SK-N-SH (cell line): ENCODE data around the gene GMPR. TPM values are rescaled to one million over a fixed set of nuclear protein-coding genes. Genes with fewer than 3 reads are reported as not detected.

Source experiments
- CTCF ChIA-PET: fragments of 300-600, 350-600 bp; formaldehyde crosslinking; extraction: SDS; loops from one replicate; lab custom pipeline; 2021; lab: Yijun Ruan, JAX
- POLR2A ChIA-PET: fragments of 350-600 bp; sonication (Branson Sonifier 250); formaldehyde crosslinking; extraction: SDS; loops from one replicate; lab custom pipeline; 2020; ENCODE audit warnings: antibody characterized with exemption, inconsistent platforms; lab: Yijun Ruan, JAX
- DNase-seq: peaks from one replicate; pipeline ENCODE4 v3.0.0; 2012
- H2AFZ ChIP-seq: fragments of 200-600 bp; sonication (generic); 2 replicates; pipeline ENCODE4 v1.8.1; 2016; ENCODE audit warnings: antibody characterized with exemption, mild to moderate bottlenecking, low read depth
- H3F3A ChIP-seq: fragments of 200-600 bp; sonication (generic); replicated peaks from 2 replicates; pipeline ENCODE3; 2016; ENCODE audit warnings: antibody characterized with exemption, mild to moderate bottlenecking; ENCODE audit not compliant: insufficient read depth
- H3K27ac ChIP-seq, 2 experiments: fragments of 200-500 bp in 1 of 2; fragments of 200-600 bp in 1 of 2; sonication (Bioruptor generic) in 1 of 2; sonication (generic), shearing (Covaris generic) in 1 of 2; 2 replicates each; pipeline versions ENCODE4 v1.5.1 to v1.6.1; 2014 to 2016; ENCODE audit warnings: low read depth in 2 of 2, inconsistent platforms in 1 of 2, low read length in 1 of 2, mild to moderate bottlenecking in 1 of 2, mixed read lengths in 1 of 2
- H3K27me3 ChIP-seq: fragments of 200-600 bp; sonication (generic), shearing (Covaris generic); 2 replicates; pipeline ENCODE4 v1.6.1; 2016; ENCODE audit warnings: mixed run types; ENCODE audit not compliant: insufficient read depth
- H3K36me3 ChIP-seq, 2 experiments: fragments of 200-500 bp in 1 of 2; fragments of 200-600 bp in 1 of 2; sonication (Bioruptor generic) in 1 of 2; sonication (generic) in 1 of 2; replicated peaks in 1 of 2; 2 replicates each; pipeline versions ENCODE3 to v1.5.1; 2014 to 2016; ENCODE audit warnings: low read length in 1 of 2, mild to moderate bottlenecking in 1 of 2; ENCODE audit not compliant: insufficient read depth in 2 of 2, control insufficient read depth in 1 of 2
- H3K4me1 ChIP-seq, 2 experiments: fragments of 200-500 bp in 1 of 2; fragments of 200-600 bp in 1 of 2; sonication (Bioruptor generic) in 1 of 2; sonication (generic), shearing (Covaris generic) in 1 of 2; 2 replicates each; pipeline versions ENCODE4 v1.5.1 to v1.6.1; 2014 to 2016; ENCODE audit warnings: low read depth in 1 of 2, low read length in 1 of 2, mixed run types in 1 of 2; ENCODE audit not compliant: insufficient read depth in 2 of 2, control insufficient read depth in 1 of 2
- H3K4me2 ChIP-seq: fragments of 200-600 bp; sonication (generic), shearing (Covaris generic); 2 replicates; pipeline ENCODE4 v1.6.1; 2017; ENCODE audit warnings: mixed run types
- H3K4me3 ChIP-seq, 2 experiments: fragments of 200-500 bp in 1 of 2; fragments of 200-600 bp in 1 of 2; sonication (Bioruptor generic) in 1 of 2; sonication (generic), shearing (Covaris generic) in 1 of 2; 2 replicates each; pipeline versions ENCODE4 v1.5.1 to v1.8.1; 2014 to 2016; ENCODE audit warnings: low read depth in 2 of 2, inconsistent platforms in 1 of 2, low read length in 1 of 2, mild to moderate bottlenecking in 1 of 2, mixed read lengths in 1 of 2, moderate library complexity in 1 of 2
- H3K79me2 ChIP-seq: fragments of 200-600 bp; sonication (generic); 2 replicates; pipeline ENCODE4 v1.8.1; 2017; ENCODE audit warnings: mild to moderate bottlenecking; ENCODE audit not compliant: insufficient read depth
- H3K9ac ChIP-seq: fragments of 200-600 bp; sonication (generic); 2 replicates; pipeline ENCODE4 v1.6.1; 2017; ENCODE audit warnings: mixed run types
- H3K9me2 ChIP-seq: fragments of 200-600 bp; sonication (generic); 2 replicates; pipeline ENCODE4 v1.6.1; 2017; ENCODE audit warnings: mixed run types
- H3K9me3 ChIP-seq: fragments of 200-600 bp; sonication (generic); 2 replicates; pipeline ENCODE4 v1.6.1; 2017; ENCODE audit warnings: mixed run types, mild to moderate bottlenecking, moderate library complexity
- H4K20me1 ChIP-seq: fragments of 200-600 bp; sonication (generic); 2 replicates; pipeline ENCODE4 v1.6.1; 2017; ENCODE audit warnings: mild to moderate bottlenecking, mixed run types; ENCODE audit not compliant: insufficient read depth
- CHD2 ChIP-seq: fragments of 150-350 bp; IDR thresholded peaks from 2 replicates; pipeline ENCODE4 v1.6.1; 2018; ENCODE audit warnings: low read length; ENCODE audit not compliant: partially characterized antibody
- ELF1 ChIP-seq: IDR thresholded peaks from 2 replicates; pipeline ENCODE4 v1.4.0; 2012
- EP300 ChIP-seq, 2 experiments: IDR thresholded peaks; 2 replicates each; pipeline versions ENCODE4 v1.4.0 to v1.6.1; 2012; ENCODE audit warnings: borderline replicate concordance in 1 of 2, low read depth in 1 of 2, low read length in 1 of 2
- GABPA ChIP-seq: IDR thresholded peaks from 2 replicates; pipeline ENCODE4 v1.4.0; 2012; ENCODE audit warnings: low read depth, mild to moderate bottlenecking
- MEF2A ChIP-seq: IDR thresholded peaks from 2 replicates; pipeline ENCODE4 v1.4.0; 2012; ENCODE audit warnings: low read depth, borderline replicate concordance
- POLR2AphosphoS5 ChIP-seq: IDR thresholded peaks from 2 replicates; pipeline ENCODE4 v1.6.1; 2012; ENCODE audit warnings: low read depth, low read length
- RAD21 ChIP-seq: IDR thresholded peaks from 2 replicates; pipeline ENCODE4 v1.6.1; 2012; ENCODE audit warnings: mild to moderate bottlenecking, low read length
- REST ChIP-seq: IDR thresholded peaks from 2 replicates; pipeline ENCODE4 v1.6.1; 2012; ENCODE audit warnings: mild to moderate bottlenecking, low read depth, low read length, moderate library complexity
- SIN3A ChIP-seq: IDR thresholded peaks from 2 replicates; pipeline ENCODE4 v1.6.1; 2012; ENCODE audit warnings: low read depth, mild to moderate bottlenecking, low read length, moderate library complexity, borderline replicate concordance
- TAF1 ChIP-seq: IDR thresholded peaks from 2 replicates; pipeline ENCODE4 v1.6.1; 2012; ENCODE audit warnings: low read depth, mild to moderate bottlenecking, low read length, moderate library complexity, borderline replicate concordance
- TEAD4 ChIP-seq: IDR thresholded peaks from 2 replicates; pipeline ENCODE4 v1.4.0; 2012; ENCODE audit warnings: mild to moderate bottlenecking, borderline replicate concordance; ENCODE audit not compliant: insufficient read depth
- WGBS: methylation state at CpG from one replicate; pipeline ENCODE4 v1.1.6; 2017; ENCODE audit warnings: low lambda C conversion rate; 5-methylcytosine and 5-hydroxymethylcytosine counted together
- polyA plus RNA-seq, 3 experiments: library from polyadenylated mRNA; depleted of rRNA; stranded (reverse); fragments of >200 nt; gene quantifications; 2 replicates each; pipeline ENCODE4 v1.2.3, GENCODE V29; 2012

GMPR gene
- polyA plus RNA-seq, 1 of the 3 experiments (the other 2 are of a cell fraction), result 21.0 TPM

GRCh38 chr6:16292432-16292831 is 54.0 kb downstream of the GMPR start (continued):
- TF ChIP-seq REST, result no peak
- TF ChIP-seq SIN3A, result no peak
- no peak for TF ChIP-seq TEAD4
- TF ChIP-seq EP300 (IDR thresholded peaks at IDR 0.05; ENCODE audit: borderline replicate concordance in 1 of 2, low read depth in 1 of 2, low read length in 1 of 2), result no peak
- no peak for TF ChIP-seq GABPA

GRCh38 chr6:16292942-16293341 is 54.6 kb downstream of the GMPR start:
- Histone ChIP-seq H3K36me3 (peaks cover 0 to 2% of the 10 kb centered on the region in 2 experiments), H3K4me2 (no peak overlapping the region), H3K9ac (no peak overlapping the region), H3K79me2 (no peaks in the 10 kb centered on the region), H3K27me3 (no peaks in the 10 kb centered on the region), H3K27ac (no peak overlapping the region), H3K9me3 (no peaks in the 10 kb centered on the region), H3K9me2 (no peaks in the 10 kb centered on the region), H3K4me1 (no peaks in the 10 kb centered on the region), H3K4me3 (no peak overlapping the region), H3F3A (no peaks in the 10 kb centered on the region), H2AFZ (no peak overlapping the region), H4K20me1 (no peaks in the 10 kb centered on the region)
- TF ChIP-seq ELF1, result no peak
- DNase-seq, result no peak
- CTCF ChIA-PET, result interaction anchor here (1.8 to 3.0 kb wide), 2 partner anchors 24 to 39 kb away, joined by 8 to 10 read pairs; no protein-coding TSS in a partner anchor
- POLR2A ChIA-PET, result no interaction called here
- WGBS, result 75% methylated on average over 8 of the region's 8 CpGs

- H3K79me2 ChIP-seq, result no peaks in the 10 kb centered on the region
- 88% methylated on average over 10 of the region's 10 CpGs for WGBS
- H3F3A ChIP-seq, result no peaks in the 10 kb centered on the region
- no peak overlapping the region for H3K9ac ChIP-seq
- ChIA-PET POLR2A (no interaction called here), CTCF (interaction anchor here (1.7 to 3.0 kb wide), 2 partner anchors 23 to 38 kb away, joined by 5 to 10 read pairs; no protein-coding TSS in a partner anchor)
- H3K4me3 ChIP-seq, result no peak overlapping the region
- peaks cover 0 to 4% of the 10 kb centered on the region in 2 experiments for H3K36me3 ChIP-seq
- H3K4me2 ChIP-seq, result no peak overlapping the region
- H3K9me2 ChIP-seq, result no peaks in the 10 kb centered on the region
- no peaks in the 10 kb centered on the region for H3K9me3 ChIP-seq
- no peak overlapping the region for H2AFZ ChIP-seq
- H3K27me3 ChIP-seq, result no peaks in the 10 kb centered on the region
- H4K20me1 ChIP-seq, result no peaks in the 10 kb centered on the region
- no peaks in the 10 kb centered on the region for H3K4me1 ChIP-seq
- no peak overlapping the region for H3K27ac ChIP-seq
- DNase-seq, result no peak
- no peak for TF ChIP-seq RAD21
- TF ChIP-seq CHD2, result no peak
- TF ChIP-seq TAF1, result no peak
- no peak for TF ChIP-seq MEF2A
- TF ChIP-seq POLR2AphosphoS5, result no peak
- TF ChIP-seq EP300 (IDR thresholded peaks at IDR 0.05; ENCODE audit: borderline replicate concordance in 1 of 2, low read depth in 1 of 2, low read length in 1 of 2), result no peak
- no peak for TF ChIP-seq SIN3A
- TF ChIP-seq, all 33 proteins: peak for 0
Measured at GRCh38 chr6:16294371-16294770, 56.0 kb downstream of the GMPR start.
